ENCODE results near the gene AGO1.

AGO1 gene

GRCh38 chr1:35882945-35883634 lies at the start of gene AGO1:
Gene AGO1, plus strand, starts transcription at chr1:35883209. Its CDS starts 213 bp downstream, at chr1:35883422.
- DNase-seq (ENCODE audit: low spot score): peak; percentile 91

- no peak for DNase-seq (ENCODE audit: low spot score)
Measured at GRCh38 chr1:35833395-35833794, 49.6 kb upstream of the AGO1 start.

DNA sequence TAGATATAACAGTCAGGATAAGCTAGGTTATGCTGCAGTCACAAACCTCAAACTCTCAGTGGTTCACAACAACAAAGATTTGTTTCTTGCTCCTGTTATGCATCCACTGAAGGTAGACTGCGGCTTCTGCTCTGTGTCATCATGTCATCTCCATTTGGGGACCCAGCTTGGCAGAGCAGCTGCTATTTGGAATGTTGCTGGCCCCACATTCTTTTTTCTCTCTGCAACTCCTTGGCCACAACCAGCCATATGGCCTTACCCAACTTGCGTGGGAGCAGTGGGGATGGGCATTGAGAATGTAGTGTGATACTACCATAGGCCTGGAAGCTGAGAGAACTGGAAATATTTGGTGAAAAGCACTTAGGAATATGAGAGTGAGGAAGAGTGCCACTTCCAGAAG lies 48.8 kb upstream of the AGO1 start:
- no peak for DNase-seq (ENCODE audit: low spot score)

GRCh38 chr1:35835398-35835797 lies 47.6 kb upstream of the AGO1 start:
- DNase-seq (ENCODE audit: low spot score): no peak

DNA sequence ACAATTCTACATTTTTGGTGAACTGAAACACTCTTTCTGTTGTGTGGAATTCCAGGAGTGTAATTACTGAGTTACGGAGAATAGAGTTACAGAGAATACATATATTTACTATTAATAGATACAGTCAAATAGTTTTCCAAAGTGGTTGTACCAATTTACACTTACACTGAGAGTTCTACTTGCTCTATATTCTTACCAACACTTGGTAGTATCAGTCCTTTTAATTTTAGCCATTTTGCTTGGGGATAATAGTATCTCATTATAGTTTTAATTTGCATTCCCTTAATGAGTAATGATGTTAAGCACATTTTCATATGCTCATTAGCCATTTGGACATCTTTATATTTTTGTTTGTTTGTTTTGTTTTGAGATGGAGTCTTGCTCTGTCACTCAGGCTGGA lies 46.3 kb upstream of the AGO1 start:
- DNase-seq (ENCODE audit: low spot score): no peak

GRCh38 chr1:35838693-35839245 lies 44.2 kb upstream of the AGO1 start:
- DNase-seq (ENCODE audit: low spot score): no peak

DNA sequence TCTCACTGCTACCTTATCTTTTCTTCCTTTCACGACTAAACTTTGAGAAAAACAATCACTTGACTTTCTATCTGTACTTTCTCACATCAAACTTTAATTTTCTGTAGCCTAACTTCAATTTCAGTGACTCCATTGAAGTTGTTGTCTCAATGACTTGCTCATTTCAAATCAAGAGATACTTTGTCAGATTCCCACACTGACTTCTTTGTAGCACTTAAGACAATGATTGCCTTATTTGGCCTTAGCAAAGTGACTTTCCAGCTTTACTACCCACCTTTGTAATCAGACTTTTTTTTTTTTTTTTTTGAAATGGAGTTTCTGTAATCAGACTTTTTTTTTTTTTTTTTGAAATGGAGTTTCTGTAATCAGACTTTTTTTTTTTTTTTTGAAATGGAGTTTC lies 38.2 kb upstream of the AGO1 start:
- no peak for DNase-seq (ENCODE audit: low spot score)

DNA sequence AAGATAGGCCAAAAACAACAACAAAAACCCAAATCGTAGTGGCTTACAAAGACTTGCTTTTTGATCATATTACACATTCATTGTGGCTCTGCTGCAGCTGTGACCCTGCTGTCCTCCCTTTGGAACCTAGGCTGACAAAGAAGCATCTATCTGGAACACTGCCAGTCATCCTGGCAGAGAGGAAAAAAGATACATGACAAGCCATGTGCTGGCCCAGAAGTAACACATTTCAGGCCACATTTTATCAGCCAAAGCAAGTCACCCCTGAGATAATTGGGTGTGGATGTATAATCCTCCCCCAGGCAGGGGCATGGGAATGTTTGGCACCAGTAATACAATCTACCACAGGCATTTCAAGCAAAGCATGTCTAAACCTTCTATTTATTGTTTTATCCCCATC lies 37.2 kb upstream of the AGO1 start:
- no peak for DNase-seq (ENCODE audit: low spot score)

DNA sequence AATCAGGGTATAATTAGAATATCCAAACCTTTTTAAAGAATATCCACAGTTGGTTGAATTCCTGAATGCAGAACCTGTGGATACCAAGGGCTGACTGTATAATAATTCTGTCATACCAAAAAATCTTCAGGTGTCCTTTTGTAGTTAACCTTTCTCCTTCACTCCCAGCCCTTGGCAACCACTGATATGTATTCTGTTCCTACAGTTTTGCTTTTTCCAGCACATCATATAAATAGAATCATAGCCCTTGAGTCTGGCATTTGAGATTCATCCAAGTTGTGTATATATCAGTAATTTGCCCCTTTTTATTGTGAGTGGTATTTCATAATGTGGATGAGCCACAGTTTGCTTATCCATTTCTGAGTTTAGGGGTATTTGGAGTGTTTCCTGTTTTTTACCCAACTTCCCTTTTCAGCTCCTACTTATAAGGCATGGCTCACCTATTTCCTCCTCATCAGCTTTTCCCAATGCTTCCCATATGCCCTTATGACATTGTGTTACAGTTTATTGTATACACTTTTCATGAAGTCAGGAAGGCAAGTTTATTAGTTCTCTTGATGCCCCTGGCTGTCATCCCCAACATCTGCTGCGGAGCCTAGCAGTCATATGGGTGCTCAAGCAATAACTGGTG lies 35.0 kb upstream of the AGO1 start:
- DNase-seq (ENCODE audit: low spot score): no peak

- no peak for DNase-seq (ENCODE audit: low spot score)
Measured at GRCh38 chr1:35850051-35850450, 33.0 kb upstream of the AGO1 start.

GRCh38 chr1:35850716-35851115 lies 32.3 kb upstream of the AGO1 start:
- no peak for DNase-seq (ENCODE audit: low spot score)

- peak; percentile 88 for DNase-seq (ENCODE audit: low spot score)
Measured at GRCh38 chr1:35851132-35851869, 31.7 kb upstream of the AGO1 start.

- no peak for DNase-seq (ENCODE audit: low spot score)
Measured at GRCh38 chr1:35852241-35852640, 30.8 kb upstream of the AGO1 start.

GRCh38 chr1:35854989-35855700 lies 27.9 kb upstream of the AGO1 start:
- DNase-seq (ENCODE audit: low spot score): no peak

DNA sequence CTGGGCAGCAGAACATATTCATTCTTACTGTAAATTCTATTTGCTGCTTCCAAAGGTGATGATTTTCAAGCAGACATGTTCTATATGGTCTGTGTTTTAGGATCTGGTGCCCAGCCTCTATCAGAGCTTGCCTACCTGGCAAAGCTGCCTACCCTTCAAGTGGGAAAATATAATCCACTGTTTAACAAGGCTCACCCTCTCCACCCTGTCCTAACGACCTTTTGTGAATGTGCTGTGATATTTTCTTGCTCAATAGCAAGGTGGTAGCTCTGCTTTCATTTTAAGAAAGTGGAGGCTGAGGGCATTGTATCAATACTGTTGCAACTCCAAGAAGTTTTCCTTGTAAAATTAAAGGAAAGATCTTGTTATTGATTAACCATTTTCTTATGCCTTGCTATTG lies 26.0 kb upstream of the AGO1 start:
- DNase-seq (ENCODE audit: low spot score): no peak

DNA sequence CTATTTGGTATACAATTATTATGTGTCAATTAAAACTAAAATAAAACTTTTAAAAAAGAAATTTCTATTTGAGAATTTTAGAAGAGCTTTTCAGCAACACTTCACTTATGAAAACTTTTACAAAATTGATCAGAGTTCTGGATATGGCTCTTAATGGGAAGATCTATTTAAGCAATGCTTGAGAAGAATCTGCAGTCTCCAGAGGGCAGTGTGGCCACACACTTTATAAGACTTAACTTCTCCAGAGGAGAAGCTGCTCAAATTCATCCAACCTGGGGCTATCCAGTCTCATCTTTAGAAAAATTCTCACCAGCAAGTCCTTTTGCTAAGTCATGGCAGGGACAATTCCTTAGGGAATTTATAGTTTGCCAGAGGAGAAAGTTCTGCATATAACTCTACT lies 25.2 kb upstream of the AGO1 start:
- DNase-seq (ENCODE audit: low spot score): peak; percentile 35

GRCh38 chr1:35860696-35861095 lies 22.3 kb upstream of the AGO1 start:
- DNase-seq (ENCODE audit: low spot score): no peak

DNA sequence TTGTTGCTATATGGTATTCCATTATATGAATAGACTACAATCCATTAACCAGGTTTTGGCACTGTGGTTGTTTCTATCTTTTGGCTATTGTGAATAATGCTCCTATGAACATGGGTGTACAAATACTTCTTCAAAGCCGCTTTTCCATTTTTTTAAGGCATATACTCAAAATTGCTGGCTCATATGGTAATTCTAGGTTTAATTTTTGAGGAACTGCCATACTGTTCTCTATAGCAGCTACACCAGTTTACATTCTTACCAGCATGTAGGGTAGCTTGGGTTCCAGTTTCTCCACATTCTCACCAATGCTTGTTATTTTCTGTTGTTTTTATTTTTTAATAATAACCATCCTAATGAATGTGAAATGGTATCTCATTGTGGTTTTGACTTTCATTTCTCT lies 19.9 kb upstream of the AGO1 start:
- no peak for DNase-seq (ENCODE audit: low spot score)

- DNase-seq (ENCODE audit: low spot score): no peak
Measured at GRCh38 chr1:35863881-35864625, 19.0 kb upstream of the AGO1 start.

DNA sequence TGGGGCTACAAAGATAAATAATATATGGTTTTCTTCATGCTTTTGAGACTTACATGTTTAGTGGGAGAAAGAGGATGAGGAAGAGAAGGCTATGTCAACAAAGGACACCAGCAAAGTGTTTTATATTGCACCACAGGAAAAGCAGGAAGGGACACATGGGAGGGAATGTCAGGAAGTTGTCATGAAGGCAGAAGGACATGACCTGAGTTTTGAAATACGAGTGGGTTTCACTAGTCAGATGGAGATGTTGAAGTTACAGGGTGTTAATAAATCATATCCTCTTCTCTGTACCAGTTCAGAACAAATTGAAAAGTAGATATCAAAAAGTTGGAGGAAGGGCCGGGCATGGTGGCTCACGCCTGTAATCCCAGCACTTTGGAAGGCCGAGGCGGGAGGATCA lies 18.2 kb upstream of the AGO1 start:
- no peak for DNase-seq (ENCODE audit: low spot score)

DNA sequence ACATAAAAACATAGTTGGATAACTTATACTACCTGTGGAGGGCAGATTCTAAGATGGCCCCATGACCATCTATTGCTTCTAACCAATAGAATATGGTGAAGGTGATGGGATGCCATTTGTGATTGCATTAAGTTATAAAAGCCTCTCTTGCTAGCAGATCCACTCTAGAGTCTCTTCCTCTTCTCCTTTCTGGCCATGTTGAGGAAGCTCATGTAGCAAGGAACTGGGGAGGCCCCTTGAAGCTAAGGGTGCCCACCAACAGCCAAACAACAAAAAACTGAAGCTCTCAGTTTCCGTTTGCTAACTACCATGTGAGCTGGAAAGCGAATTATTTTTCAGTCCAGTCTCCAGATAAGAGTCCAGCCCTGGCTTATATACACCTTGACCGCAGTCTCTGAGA lies 16.0 kb upstream of the AGO1 start:
- DNase-seq (ENCODE audit: low spot score): no peak

All from cerebellar cortex (tissue), 1 donor.